ENCODE results near the gene UBE2S.

Gene UBE2S

DNA sequence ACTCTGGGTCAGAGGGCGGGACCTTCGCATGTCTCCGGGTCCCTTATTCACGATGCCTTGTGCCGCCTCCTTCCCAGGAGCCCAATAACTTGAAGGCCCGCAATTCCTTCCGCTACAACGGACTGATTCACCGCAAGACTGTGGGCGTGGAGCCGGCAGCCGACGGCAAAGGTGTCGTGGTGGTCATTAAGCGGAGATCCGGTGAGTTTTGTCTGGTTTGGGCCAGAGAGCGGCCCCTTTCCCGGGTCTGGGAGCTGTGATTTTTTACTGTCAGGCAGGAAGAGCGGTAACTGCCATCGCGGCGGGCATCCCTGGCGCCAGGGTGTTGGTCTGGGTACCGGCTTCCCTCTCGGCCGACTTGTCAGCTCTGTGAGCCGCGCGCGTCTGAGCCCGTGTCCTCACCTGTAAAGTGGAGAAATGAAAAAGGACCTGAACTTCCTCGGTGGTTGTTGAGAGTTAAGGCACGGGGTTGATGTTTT, 21.1 kb downstream of the UBE2S start:
- Histone ChIP-seq H3K9me3 (ENCODE audit: severe bottlenecking) (no peaks in the 10 kb centered on the region), H3K27ac (ENCODE audit: poor library complexity, severe bottlenecking) (peak overlapping the region; percentile 93), H3K27me3 (ENCODE audit: insufficient read depth, poor library complexity, severe bottlenecking) (no peaks in the 10 kb centered on the region), H3K4me3 (ENCODE audit: severe bottlenecking) (peak overlapping the region; percentile 73), H3K36me3 (ENCODE audit: low read depth) (peaks cover 59% of the 10 kb centered on the region), H3K4me1 (ENCODE audit: insufficient read depth, poor library complexity, severe bottlenecking) (peaks cover 9% of the 10 kb centered on the region)
- DNase-seq (ENCODE audit: low spot score): no peak
- TF ChIP-seq, protein P1, sequence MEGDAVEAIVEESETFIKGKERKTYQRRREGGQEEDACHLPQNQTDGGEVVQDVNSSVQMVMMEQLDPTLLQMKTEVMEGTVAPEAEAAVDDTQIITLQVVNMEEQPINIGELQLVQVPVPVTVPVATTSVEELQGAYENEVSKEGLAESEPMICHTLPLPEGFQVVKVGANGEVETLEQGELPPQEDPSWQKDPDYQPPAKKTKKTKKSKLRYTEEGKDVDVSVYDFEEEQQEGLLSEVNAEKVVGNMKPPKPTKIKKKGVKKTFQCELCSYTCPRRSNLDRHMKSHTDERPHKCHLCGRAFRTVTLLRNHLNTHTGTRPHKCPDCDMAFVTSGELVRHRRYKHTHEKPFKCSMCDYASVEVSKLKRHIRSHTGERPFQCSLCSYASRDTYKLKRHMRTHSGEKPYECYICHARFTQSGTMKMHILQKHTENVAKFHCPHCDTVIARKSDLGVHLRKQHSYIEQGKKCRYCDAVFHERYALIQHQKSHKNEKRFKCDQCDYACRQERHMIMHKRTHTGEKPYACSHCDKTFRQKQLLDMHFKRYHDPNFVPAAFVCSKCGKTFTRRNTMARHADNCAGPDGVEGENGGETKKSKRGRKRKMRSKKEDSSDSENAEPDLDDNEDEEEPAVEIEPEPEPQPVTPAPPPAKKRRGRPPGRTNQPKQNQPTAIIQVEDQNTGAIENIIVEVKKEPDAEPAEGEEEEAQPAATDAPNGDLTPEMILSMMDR (IDR thresholded peaks at IDR 0.05; ENCODE audit: poor library complexity, severe bottlenecking): no peak
- no peak for ATAC-seq (ENCODE audit: low read depth)

GRCh38 chr19:55385724-55386492, 21.7 kb downstream of the UBE2S start, which contains the start of gene RPL28:
Gene RPL28 (plus strand): TSS chr19:55385932. CDS start chr19:55386358, 426 bp downstream.
- Histone ChIP-seq H3K9me3 (ENCODE audit: severe bottlenecking) (no peaks in the 10 kb centered on the region), H3K27ac (ENCODE audit: poor library complexity, severe bottlenecking) (peak within 1 kb of the TSS; percentile 93), H3K4me3 (ENCODE audit: severe bottlenecking) (peak within 1 kb of the TSS; percentile 73), H3K4me1 (ENCODE audit: insufficient read depth, poor library complexity, severe bottlenecking) (peaks cover 9% of the 10 kb centered on the region), H3K36me3 (ENCODE audit: low read depth) (peaks cover 53% of the 10 kb centered on the region), H3K27me3 (ENCODE audit: insufficient read depth, poor library complexity, severe bottlenecking) (no peaks in the 10 kb centered on the region)
- peak; percentile 97 for DNase-seq (ENCODE audit: low spot score)
- ATAC-seq (ENCODE audit: low read depth): peak; percentile 53
- TF ChIP-seq, protein P1 (IDR thresholded peaks at IDR 0.05; ENCODE audit: poor library complexity, severe bottlenecking): no peak

- peak overlapping the region; percentile 73 for H3K4me3 ChIP-seq (ENCODE audit: severe bottlenecking)
- peaks cover 9% of the 10 kb centered on the region for H3K4me1 ChIP-seq (ENCODE audit: insufficient read depth, poor library complexity, severe bottlenecking)
- TF ChIP-seq, protein P1 (IDR thresholded peaks at IDR 0.05; ENCODE audit: poor library complexity, severe bottlenecking): no peak
- peak; percentile 91 for DNase-seq (ENCODE audit: low spot score)
- H3K27ac ChIP-seq (ENCODE audit: poor library complexity, severe bottlenecking): peak overlapping the region; percentile 93
- peak; percentile 75 for ATAC-seq (ENCODE audit: low read depth)
- H3K36me3 ChIP-seq (ENCODE audit: low read depth): peaks cover 47% of the 10 kb centered on the region
- H3K27me3 ChIP-seq (ENCODE audit: insufficient read depth, poor library complexity, severe bottlenecking): no peaks in the 10 kb centered on the region
- no peaks in the 10 kb centered on the region for H3K9me3 ChIP-seq (ENCODE audit: severe bottlenecking)
Observed at GRCh38 chr19:55384920-55385723, 22.5 kb downstream of the UBE2S start.

GRCh38 chr19:55384131-55384919, 23.3 kb downstream of the UBE2S start, which contains the start of gene TMEM238:
Gene TMEM238 (minus strand): TSS chr19:55384292. CDS start chr19:55384259, 33 bp downstream.
- no peak for DNase-seq (ENCODE audit: low spot score)
- Histone ChIP-seq H3K4me1 (ENCODE audit: insufficient read depth, poor library complexity, severe bottlenecking) (peaks cover 9% of the 10 kb centered on the region), H3K9me3 (ENCODE audit: severe bottlenecking) (no peaks in the 10 kb centered on the region), H3K27ac (ENCODE audit: poor library complexity, severe bottlenecking) (peak within 1 kb of the TSS; percentile 93), H3K27me3 (ENCODE audit: insufficient read depth, poor library complexity, severe bottlenecking) (no peaks in the 10 kb centered on the region), H3K4me3 (ENCODE audit: severe bottlenecking) (peak within 1 kb of the TSS; percentile 73), H3K36me3 (ENCODE audit: low read depth) (peaks cover 39% of the 10 kb centered on the region)
- TF ChIP-seq, protein P1 (IDR thresholded peaks at IDR 0.05; ENCODE audit: poor library complexity, severe bottlenecking): peak; percentile 36
- ATAC-seq (ENCODE audit: low read depth): peak; percentile 7; the same call in 2 of the 3 replicates

Data from RWPE2 (cell line).